Vagina (tissue), 2 donors: ENCODE results near the gene GGTA1. TPM values are rescaled to one million over a fixed set of nuclear protein-coding genes. Genes with fewer than 3 reads are reported as not detected.

ENCODE experiments used
- DNase-seq, 2 donors: peaks; one replicate each; pipeline ENCODE4 v3.0.0-alpha.2; 2017; ENCODE audit errors: extremely low spot score in 2 of 2
- H3K27ac ChIP-seq: fragments of 200-600 bp; sonication (generic); one replicate; pipeline ENCODE4 v1.5.1; 2019
- H3K27me3 ChIP-seq: fragments of 200-600 bp; sonication (generic); one replicate; pipeline ENCODE4 v1.5.1; 2019
- H3K36me3 ChIP-seq, 2 donors: fragments of 200-600 bp; sonication (generic); one replicate each; pipeline ENCODE4 v1.5.1; 2017 to 2019
- H3K4me1 ChIP-seq: fragments of 200-600 bp; sonication (generic); one replicate; pipeline ENCODE4 v1.5.1; 2019
- H3K4me3 ChIP-seq, 2 donors: fragments of 200-600 bp; sonication (generic); 1 replicate in 1 of 2; 2 replicates in 1 of 2; pipeline ENCODE4 v1.5.1; 2016 to 2019
- H3K9me3 ChIP-seq: fragments of 200-600 bp; sonication (generic); one replicate; pipeline ENCODE4 v1.5.1; 2019
- CTCF ChIP-seq, 3 experiments: fragments of 450-650 bp in 2 of 3; fragments of 200-600 bp in 1 of 3; sonication (generic) in 1 of 3; IDR thresholded peaks; one replicate each; pipeline ENCODE4 v1.5.1; 2017 to 2019; ENCODE audit warnings: antibody characterized with exemption in 3 of 3, mild to moderate bottlenecking in 2 of 3, moderate library complexity in 2 of 3
- POLR2A ChIP-seq, 2 donors: fragments of 450-650 bp; IDR thresholded peaks; one replicate each; pipeline ENCODE4 v1.6.1; 2017; ENCODE audit warnings: antibody characterized with exemption in 2 of 2, mild to moderate bottlenecking in 2 of 2, moderate library complexity in 2 of 2
- POLR2AphosphoS5 ChIP-seq, 2 donors: sonication (generic); formaldehyde crosslinking; IDR thresholded peaks; one replicate each; pipeline ENCODE4 v1.9.0; 2017; ENCODE audit warnings: antibody characterized with exemption in 2 of 2, mild to moderate bottlenecking in 2 of 2, low read depth in 1 of 2; ENCODE audit not compliant: insufficient read depth in 1 of 2
- intact Hi-C: fragments of 100-400 bp; cut with DNase I; formaldehyde crosslinking; loops from one replicate; pipeline ENCODE4 v1.15.1; 2023
- total RNA-seq: library from RNA; depleted of rRNA; stranded (reverse); fragments of >200 nt; gene quantifications from one replicate; pipeline ENCODE4 v1.2.3, GENCODE V29; 2016

Gene GGTA1
- total RNA-seq, 1 donor from 2014 or later = 18.4 TPM

- no peak for TF ChIP-seq POLR2A (IDR thresholded peaks at IDR 0.05)
- TF ChIP-seq CTCF (IDR thresholded peaks at IDR 0.05) = no peak
- no peak for TF ChIP-seq POLR2AphosphoS5 (IDR thresholded peaks at IDR 0.05; ENCODE audit: insufficient read depth in 1 of 2, low read depth in 1 of 2)
- no peaks in the 10 kb centered on the region for H3K9me3 ChIP-seq
- H3K4me3 ChIP-seq = no peak overlapping the region
- H3K4me1 ChIP-seq = peaks cover 16% of the 10 kb centered on the region
- intact Hi-C loops = no loop called here
- no peaks in the 10 kb centered on the region for H3K36me3 ChIP-seq
- no peak for DNase-seq
- H3K27me3 ChIP-seq = no peaks in the 10 kb centered on the region
- H3K27ac ChIP-seq = no peak overlapping the region
Measured at GRCh38 chr9:121476156-121476555, 23.5 kb downstream of the GGTA1 start.

GRCh38 chr9:121474231-121474947 is 25.3 kb downstream of the GGTA1 start:
- TF ChIP-seq CTCF (IDR thresholded peaks at IDR 0.05) (no peak), POLR2A (IDR thresholded peaks at IDR 0.05) (no peak), POLR2AphosphoS5 (IDR thresholded peaks at IDR 0.05; ENCODE audit: insufficient read depth in 1 of 2, low read depth in 1 of 2) (no peak)

GRCh38 chr9:121473229-121473628 is 26.4 kb downstream of the GGTA1 start:
- intact Hi-C loops = no loop called here
- DNase-seq = no peak
- no peaks in the 10 kb centered on the region for H3K9me3 ChIP-seq
- H3K27me3 ChIP-seq = no peaks in the 10 kb centered on the region
- H3K4me1 ChIP-seq = no peaks in the 10 kb centered on the region
- H3K36me3 ChIP-seq = no peaks in the 10 kb centered on the region
- H3K4me3 ChIP-seq = no peak overlapping the region
- no peak for TF ChIP-seq CTCF (IDR thresholded peaks at IDR 0.05)
- no peak for TF ChIP-seq POLR2A (IDR thresholded peaks at IDR 0.05)
- TF ChIP-seq POLR2AphosphoS5 (IDR thresholded peaks at IDR 0.05; ENCODE audit: insufficient read depth in 1 of 2, low read depth in 1 of 2) = no peak
- no peak overlapping the region for H3K27ac ChIP-seq

More at GRCh38 chr9:121474231-121474947, 25.3 kb downstream of the GGTA1 start:
- Histone ChIP-seq H3K4me3 (no peak overlapping the region), H3K36me3 (no peaks in the 10 kb centered on the region), H3K27me3 (no peaks in the 10 kb centered on the region), H3K4me1 (peaks cover 9% of the 10 kb centered on the region), H3K9me3 (no peaks in the 10 kb centered on the region), H3K27ac (no peak overlapping the region)
- intact Hi-C loops = no loop called here
- no peak for DNase-seq

- Histone ChIP-seq H3K9me3 (no peaks in the 10 kb centered on the region), H3K4me3 (no peak overlapping the region), H3K27ac (no peak overlapping the region), H3K36me3 (no peaks in the 10 kb centered on the region), H3K4me1 (no peaks in the 10 kb centered on the region), H3K27me3 (no peaks in the 10 kb centered on the region)
- TF ChIP-seq CTCF (IDR thresholded peaks at IDR 0.05) (no peak), POLR2A (IDR thresholded peaks at IDR 0.05) (no peak), POLR2AphosphoS5 (IDR thresholded peaks at IDR 0.05; ENCODE audit: insufficient read depth in 1 of 2, low read depth in 1 of 2) (no peak)
- intact Hi-C loops = no loop called here
- DNase-seq = no peak
Measured at GRCh38 chr9:121472446-121472845, 27.2 kb downstream of the GGTA1 start.

GRCh38 chr9:121466142-121466541 is 33.5 kb downstream of the GGTA1 start:
- Histone ChIP-seq H3K27me3 (no peaks in the 10 kb centered on the region), H3K36me3 (no peaks in the 10 kb centered on the region), H3K4me3 (no peak overlapping the region), H3K27ac (no peak overlapping the region), H3K9me3 (no peaks in the 10 kb centered on the region), H3K4me1 (peaks cover 17% of the 10 kb centered on the region)
- no peak for TF ChIP-seq CTCF (IDR thresholded peaks at IDR 0.05)
- intact Hi-C loops = no loop called here
- DNase-seq = no peak
